ENCODE measurements around the gene PAFAH1B1.

GRCh38 chr17:2602597-2603017 is 9.2 kb downstream of the PAFAH1B1 start:
- TF ChIP-seq CTCF (IDR thresholded peaks at IDR 0.05; ENCODE audit: insufficient read depth, low read length) (no peak), POLR2AphosphoS5 (IDR thresholded peaks at IDR 0.05; ENCODE audit: low read depth) (no peak), SPI1 (IDR thresholded peaks at IDR 0.05; ENCODE audit: borderline replicate concordance, low read depth) (no peak), GABPA (IDR thresholded peaks at IDR 0.05; ENCODE audit: low read depth) (no peak)
- TF ChIP-seq, protein P1, sequence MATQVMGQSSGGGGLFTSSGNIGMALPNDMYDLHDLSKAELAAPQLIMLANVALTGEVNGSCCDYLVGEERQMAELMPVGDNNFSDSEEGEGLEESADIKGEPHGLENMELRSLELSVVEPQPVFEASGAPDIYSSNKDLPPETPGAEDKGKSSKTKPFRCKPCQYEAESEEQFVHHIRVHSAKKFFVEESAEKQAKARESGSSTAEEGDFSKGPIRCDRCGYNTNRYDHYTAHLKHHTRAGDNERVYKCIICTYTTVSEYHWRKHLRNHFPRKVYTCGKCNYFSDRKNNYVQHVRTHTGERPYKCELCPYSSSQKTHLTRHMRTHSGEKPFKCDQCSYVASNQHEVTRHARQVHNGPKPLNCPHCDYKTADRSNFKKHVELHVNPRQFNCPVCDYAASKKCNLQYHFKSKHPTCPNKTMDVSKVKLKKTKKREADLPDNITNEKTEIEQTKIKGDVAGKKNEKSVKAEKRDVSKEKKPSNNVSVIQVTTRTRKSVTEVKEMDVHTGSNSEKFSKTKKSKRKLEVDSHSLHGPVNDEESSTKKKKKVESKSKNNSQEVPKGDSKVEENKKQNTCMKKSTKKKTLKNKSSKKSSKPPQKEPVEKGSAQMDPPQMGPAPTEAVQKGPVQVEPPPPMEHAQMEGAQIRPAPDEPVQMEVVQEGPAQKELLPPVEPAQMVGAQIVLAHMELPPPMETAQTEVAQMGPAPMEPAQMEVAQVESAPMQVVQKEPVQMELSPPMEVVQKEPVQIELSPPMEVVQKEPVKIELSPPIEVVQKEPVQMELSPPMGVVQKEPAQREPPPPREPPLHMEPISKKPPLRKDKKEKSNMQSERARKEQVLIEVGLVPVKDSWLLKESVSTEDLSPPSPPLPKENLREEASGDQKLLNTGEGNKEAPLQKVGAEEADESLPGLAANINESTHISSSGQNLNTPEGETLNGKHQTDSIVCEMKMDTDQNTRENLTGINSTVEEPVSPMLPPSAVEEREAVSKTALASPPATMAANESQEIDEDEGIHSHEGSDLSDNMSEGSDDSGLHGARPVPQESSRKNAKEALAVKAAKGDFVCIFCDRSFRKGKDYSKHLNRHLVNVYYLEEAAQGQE (IDR thresholded peaks at IDR 0.05; ENCODE audit: insufficient replicate concordance, low read depth) = no peak
